ENCODE results near the gene NFE2L2. TPM values are rescaled to one million over a fixed set of nuclear protein-coding genes. Genes with fewer than 3 reads are reported as not detected.

NFE2L2 gene
- total and polyA plus RNA-seq, 9 of the 15 experiments (the other 6 are each of a cell fraction or from before 2014, with no cell fraction given) = 29.3 to 120 (median 59.3) TPM

GRCh38 chr2:177239053-177239452 is 25.5 kb downstream of the NFE2L2 start:
- Histone ChIP-seq H3K79me2 (ENCODE audit: control insufficient read depth, insufficient read depth, low read length) (peaks cover 96% of the 10 kb centered on the region), H3K9ac (ENCODE audit: insufficient read depth in 1 of 2, low read depth in 2 of 2, low read length in 2 of 2) (no peak overlapping the region), H2AFZ (ENCODE audit: low read depth, low read length) (no peak overlapping the region), H3K9me1 (ENCODE audit: control insufficient read depth, insufficient read depth, low read length) (no peaks in the 10 kb centered on the region), H3K36me3 (ENCODE audit: control insufficient read depth, insufficient read depth, low read length) (peaks cover 59% of the 10 kb centered on the region), H4K20me1 (replicated peaks; ENCODE audit: control insufficient read depth, insufficient read depth, low read length) (peaks cover 14% of the 10 kb centered on the region), H3K27me3 (ENCODE audit: control insufficient read depth in 2 of 2, insufficient read depth in 2 of 2, low read length in 2 of 2) (no peaks in the 10 kb centered on the region), H3K27ac (ENCODE audit: extremely low read depth, low read depth, low read length) (no peak overlapping the region), H3K4me3 (no peak overlapping the region), H3K4me1 (replicated peaks in 1 of 2; ENCODE audit: control insufficient read depth in 2 of 2, insufficient read depth in 2 of 2, low read length in 2 of 2) (peaks cover 14 to 37% of the 10 kb centered on the region in 2 experiments), H3K9me3 (replicated peaks; ENCODE audit: control insufficient read depth, insufficient read depth, low read depth, low read length) (no peaks in the 10 kb centered on the region), H3K4me2 (ENCODE audit: insufficient read depth, low read length) (no peak overlapping the region)
- intact Hi-C loops (cut with micrococcal nuclease) = no loop called here
- POLR2A ChIA-PET = interaction anchor here (1.3 to 7.4 kb wide), 10 partner anchors 10 to 74 kb away, joined by 3 to 70 read pairs (median 5); no protein-coding TSS in a partner anchor
- BruUV-seq (replicated peaks) = no TSS peak
- no peak for ATAC-seq
- FAIRE-seq = no peak
- 88% methylated on average over 6 of the region's 6 CpGs for WGBS (ENCODE audit: insufficient coverage, low coverage, missing lambda C conversion rate)
- CTCF ChIA-PET (ENCODE audit: low intra/inter-chr PET ratio) = no interaction called here
- DNase-seq (ENCODE audit: extremely low read depth in 1 of 4, low spot score in 3 of 4) = no peak
- in situ Hi-C loops (cut with MboI) = no loop called here
- TF ChIP-seq ZNF408 (CRISPR knock-in tag; IDR thresholded peaks at IDR 0.05; ENCODE audit: low read depth) = no peak
- no peak for TF ChIP-seq PHF20 (IDR thresholded peaks at IDR 0.05; ENCODE audit: partially characterized antibody)
- TF ChIP-seq RFX7 (CRISPR knock-in tag; IDR thresholded peaks at IDR 0.05) = no peak
- no peak for TF ChIP-seq ZNF347 (CRISPR knock-in tag; IDR thresholded peaks at IDR 0.05; ENCODE audit: low read depth)
- no peak for TF ChIP-seq NCOA6 (IDR thresholded peaks at IDR 0.05)
- TF ChIP-seq NR0B1 (IDR thresholded peaks at IDR 0.05; ENCODE audit: partially characterized antibody) = no peak
- no peak for TF ChIP-seq MXI1 (IDR thresholded peaks at IDR 0.05; ENCODE audit: low read depth, low read length)
- no peak for TF ChIP-seq TEAD4 (IDR thresholded peaks at IDR 0.05; ENCODE audit: low read length)
- no peak for TF ChIP-seq TEAD4 (CRISPR knock-in tag; IDR thresholded peaks at IDR 0.05; ENCODE audit: borderline replicate concordance)
- TF ChIP-seq, protein P1, sequence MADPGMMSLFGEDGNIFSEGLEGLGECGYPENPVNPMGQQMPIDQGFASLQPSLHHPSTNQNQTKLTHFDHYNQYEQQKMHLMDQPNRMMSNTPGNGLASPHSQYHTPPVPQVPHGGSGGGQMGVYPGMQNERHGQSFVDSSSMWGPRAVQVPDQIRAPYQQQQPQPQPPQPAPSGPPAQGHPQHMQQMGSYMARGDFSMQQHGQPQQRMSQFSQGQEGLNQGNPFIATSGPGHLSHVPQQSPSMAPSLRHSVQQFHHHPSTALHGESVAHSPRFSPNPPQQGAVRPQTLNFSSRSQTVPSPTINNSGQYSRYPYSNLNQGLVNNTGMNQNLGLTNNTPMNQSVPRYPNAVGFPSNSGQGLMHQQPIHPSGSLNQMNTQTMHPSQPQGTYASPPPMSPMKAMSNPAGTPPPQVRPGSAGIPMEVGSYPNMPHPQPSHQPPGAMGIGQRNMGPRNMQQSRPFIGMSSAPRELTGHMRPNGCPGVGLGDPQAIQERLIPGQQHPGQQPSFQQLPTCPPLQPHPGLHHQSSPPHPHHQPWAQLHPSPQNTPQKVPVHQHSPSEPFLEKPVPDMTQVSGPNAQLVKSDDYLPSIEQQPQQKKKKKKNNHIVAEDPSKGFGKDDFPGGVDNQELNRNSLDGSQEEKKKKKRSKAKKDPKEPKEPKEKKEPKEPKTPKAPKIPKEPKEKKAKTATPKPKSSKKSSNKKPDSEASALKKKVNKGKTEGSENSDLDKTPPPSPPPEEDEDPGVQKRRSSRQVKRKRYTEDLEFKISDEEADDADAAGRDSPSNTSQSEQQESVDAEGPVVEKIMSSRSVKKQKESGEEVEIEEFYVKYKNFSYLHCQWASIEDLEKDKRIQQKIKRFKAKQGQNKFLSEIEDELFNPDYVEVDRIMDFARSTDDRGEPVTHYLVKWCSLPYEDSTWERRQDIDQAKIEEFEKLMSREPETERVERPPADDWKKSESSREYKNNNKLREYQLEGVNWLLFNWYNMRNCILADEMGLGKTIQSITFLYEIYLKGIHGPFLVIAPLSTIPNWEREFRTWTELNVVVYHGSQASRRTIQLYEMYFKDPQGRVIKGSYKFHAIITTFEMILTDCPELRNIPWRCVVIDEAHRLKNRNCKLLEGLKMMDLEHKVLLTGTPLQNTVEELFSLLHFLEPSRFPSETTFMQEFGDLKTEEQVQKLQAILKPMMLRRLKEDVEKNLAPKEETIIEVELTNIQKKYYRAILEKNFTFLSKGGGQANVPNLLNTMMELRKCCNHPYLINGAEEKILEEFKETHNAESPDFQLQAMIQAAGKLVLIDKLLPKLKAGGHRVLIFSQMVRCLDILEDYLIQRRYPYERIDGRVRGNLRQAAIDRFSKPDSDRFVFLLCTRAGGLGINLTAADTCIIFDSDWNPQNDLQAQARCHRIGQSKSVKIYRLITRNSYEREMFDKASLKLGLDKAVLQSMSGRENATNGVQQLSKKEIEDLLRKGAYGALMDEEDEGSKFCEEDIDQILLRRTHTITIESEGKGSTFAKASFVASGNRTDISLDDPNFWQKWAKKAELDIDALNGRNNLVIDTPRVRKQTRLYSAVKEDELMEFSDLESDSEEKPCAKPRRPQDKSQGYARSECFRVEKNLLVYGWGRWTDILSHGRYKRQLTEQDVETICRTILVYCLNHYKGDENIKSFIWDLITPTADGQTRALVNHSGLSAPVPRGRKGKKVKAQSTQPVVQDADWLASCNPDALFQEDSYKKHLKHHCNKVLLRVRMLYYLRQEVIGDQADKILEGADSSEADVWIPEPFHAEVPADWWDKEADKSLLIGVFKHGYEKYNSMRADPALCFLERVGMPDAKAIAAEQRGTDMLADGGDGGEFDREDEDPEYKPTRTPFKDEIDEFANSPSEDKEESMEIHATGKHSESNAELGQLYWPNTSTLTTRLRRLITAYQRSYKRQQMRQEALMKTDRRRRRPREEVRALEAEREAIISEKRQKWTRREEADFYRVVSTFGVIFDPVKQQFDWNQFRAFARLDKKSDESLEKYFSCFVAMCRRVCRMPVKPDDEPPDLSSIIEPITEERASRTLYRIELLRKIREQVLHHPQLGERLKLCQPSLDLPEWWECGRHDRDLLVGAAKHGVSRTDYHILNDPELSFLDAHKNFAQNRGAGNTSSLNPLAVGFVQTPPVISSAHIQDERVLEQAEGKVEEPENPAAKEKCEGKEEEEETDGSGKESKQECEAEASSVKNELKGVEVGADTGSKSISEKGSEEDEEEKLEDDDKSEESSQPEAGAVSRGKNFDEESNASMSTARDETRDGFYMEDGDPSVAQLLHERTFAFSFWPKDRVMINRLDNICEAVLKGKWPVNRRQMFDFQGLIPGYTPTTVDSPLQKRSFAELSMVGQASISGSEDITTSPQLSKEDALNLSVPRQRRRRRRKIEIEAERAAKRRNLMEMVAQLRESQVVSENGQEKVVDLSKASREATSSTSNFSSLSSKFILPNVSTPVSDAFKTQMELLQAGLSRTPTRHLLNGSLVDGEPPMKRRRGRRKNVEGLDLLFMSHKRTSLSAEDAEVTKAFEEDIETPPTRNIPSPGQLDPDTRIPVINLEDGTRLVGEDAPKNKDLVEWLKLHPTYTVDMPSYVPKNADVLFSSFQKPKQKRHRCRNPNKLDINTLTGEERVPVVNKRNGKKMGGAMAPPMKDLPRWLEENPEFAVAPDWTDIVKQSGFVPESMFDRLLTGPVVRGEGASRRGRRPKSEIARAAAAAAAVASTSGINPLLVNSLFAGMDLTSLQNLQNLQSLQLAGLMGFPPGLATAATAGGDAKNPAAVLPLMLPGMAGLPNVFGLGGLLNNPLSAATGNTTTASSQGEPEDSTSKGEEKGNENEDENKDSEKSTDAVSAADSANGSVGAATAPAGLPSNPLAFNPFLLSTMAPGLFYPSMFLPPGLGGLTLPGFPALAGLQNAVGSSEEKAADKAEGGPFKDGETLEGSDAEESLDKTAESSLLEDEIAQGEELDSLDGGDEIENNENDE (IDR thresholded peaks at IDR 0.05; ENCODE audit: low read depth, low read length) = no peak
- TF ChIP-seq ZSCAN32 (CRISPR knock-in tag; IDR thresholded peaks at IDR 0.05) = no peak

Measured in K562 (cell line).